CD4-positive, alpha-beta T cell treated with Interferon alpha-2 for 1 hour (primary cell): ENCODE data around the gene C1R.
"Not testable (repeated sequence)": the region's sequence is repeated elsewhere in the genome, so short reads cannot be mapped to it uniquely, and the experiment has no call there.

Source experiments
- DNase-seq, 2 donors: peaks; one replicate each; pipeline ENCODE4 v3.0.0-alpha.2; 2020 to 2022

C1R gene

GRCh38 chr12:7118881-7119280 lies 26.6 kb upstream of the C1R start:
- no peak for DNase-seq

- DNase-seq: no peak
Observed at GRCh38 chr12:7117670-7118069, 25.4 kb upstream of the C1R start.

- no peak for DNase-seq
Observed at GRCh38 chr12:7116916-7117315, 24.7 kb upstream of the C1R start.

GRCh38 chr12:7116196-7116595 lies 24.0 kb upstream of the C1R start:
- DNase-seq: no peak

GRCh38 chr12:7114851-7115250 lies 22.6 kb upstream of the C1R start:
- DNase-seq: no peak

GRCh38 chr12:7114008-7114407 lies 21.8 kb upstream of the C1R start:
- DNase-seq: no peak

GRCh38 chr12:7113389-7113871 lies 21.2 kb upstream of the C1R start:
- DNase-seq: peak; percentile 26 to 76

- no peak for DNase-seq
Observed at GRCh38 chr12:7112041-7112440, 19.8 kb upstream of the C1R start.

- DNase-seq: no peak
Observed at GRCh38 chr12:7110661-7111060, 18.4 kb upstream of the C1R start.

- DNase-seq: no peak
Observed at GRCh38 chr12:7109572-7109920, 17.3 kb upstream of the C1R start.

GRCh38 chr12:7108796-7109571 lies 16.7 kb upstream of the C1R start, which contains the start of gene C1RL:
C1RL (minus strand) TSS chr12:7109214; CDS start chr12:7109180, 34 bp downstream.
- DNase-seq: peak; percentile 72 to 83

GRCh38 chr12:7108003-7108795 lies 16.0 kb upstream of the C1R start:
- peak; percentile 68 to 81 for DNase-seq

- DNase-seq: no peak
Observed at GRCh38 chr12:7107636-7108002, 15.4 kb upstream of the C1R start.

GRCh38 chr12:7107181-7107580 lies 14.9 kb upstream of the C1R start:
- DNase-seq: not testable (repeated sequence)

- no peak for DNase-seq
Observed at GRCh38 chr12:7106082-7106481, 13.8 kb upstream of the C1R start.

GRCh38 chr12:7103837-7104584 lies 11.8 kb upstream of the C1R start:
- DNase-seq: no peak

- no peak for DNase-seq
Observed at GRCh38 chr12:7102582-7102981, 10.3 kb upstream of the C1R start.

GRCh38 chr12:7101694-7102131 lies 9.5 kb upstream of the C1R start:
- no peak for DNase-seq

- no peak for DNase-seq
Observed at GRCh38 chr12:7101047-7101693, 8.9 kb upstream of the C1R start.

- no peak for DNase-seq
Observed at GRCh38 chr12:7100239-7100638, 8.0 kb upstream of the C1R start.

GRCh38 chr12:7099290-7099996 lies 7.2 kb upstream of the C1R start:
- no peak for DNase-seq

- no peak for DNase-seq
Observed at GRCh38 chr12:7096979-7097378, 4.7 kb upstream of the C1R start.
